Measurements from ENCODE around the gene NFIB.
A peak's percentile ranks its signal among the peaks of the same experiment; 100 is the strongest.

The NFIB gene

GRCh38 chr9:14155237-14155636 lies 158.7 kb downstream of the NFIB start:
- no peak overlapping the region for H3K4me3 ChIP-seq (replicated peaks; ENCODE audit: low read depth, low read length)
- DNase-seq (ENCODE audit: low read depth), result no peak
- TF ChIP-seq, protein P1, sequence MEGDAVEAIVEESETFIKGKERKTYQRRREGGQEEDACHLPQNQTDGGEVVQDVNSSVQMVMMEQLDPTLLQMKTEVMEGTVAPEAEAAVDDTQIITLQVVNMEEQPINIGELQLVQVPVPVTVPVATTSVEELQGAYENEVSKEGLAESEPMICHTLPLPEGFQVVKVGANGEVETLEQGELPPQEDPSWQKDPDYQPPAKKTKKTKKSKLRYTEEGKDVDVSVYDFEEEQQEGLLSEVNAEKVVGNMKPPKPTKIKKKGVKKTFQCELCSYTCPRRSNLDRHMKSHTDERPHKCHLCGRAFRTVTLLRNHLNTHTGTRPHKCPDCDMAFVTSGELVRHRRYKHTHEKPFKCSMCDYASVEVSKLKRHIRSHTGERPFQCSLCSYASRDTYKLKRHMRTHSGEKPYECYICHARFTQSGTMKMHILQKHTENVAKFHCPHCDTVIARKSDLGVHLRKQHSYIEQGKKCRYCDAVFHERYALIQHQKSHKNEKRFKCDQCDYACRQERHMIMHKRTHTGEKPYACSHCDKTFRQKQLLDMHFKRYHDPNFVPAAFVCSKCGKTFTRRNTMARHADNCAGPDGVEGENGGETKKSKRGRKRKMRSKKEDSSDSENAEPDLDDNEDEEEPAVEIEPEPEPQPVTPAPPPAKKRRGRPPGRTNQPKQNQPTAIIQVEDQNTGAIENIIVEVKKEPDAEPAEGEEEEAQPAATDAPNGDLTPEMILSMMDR (IDR thresholded peaks at IDR 0.05; ENCODE audit: low read length, missing control alignments), result no peak

DNA sequence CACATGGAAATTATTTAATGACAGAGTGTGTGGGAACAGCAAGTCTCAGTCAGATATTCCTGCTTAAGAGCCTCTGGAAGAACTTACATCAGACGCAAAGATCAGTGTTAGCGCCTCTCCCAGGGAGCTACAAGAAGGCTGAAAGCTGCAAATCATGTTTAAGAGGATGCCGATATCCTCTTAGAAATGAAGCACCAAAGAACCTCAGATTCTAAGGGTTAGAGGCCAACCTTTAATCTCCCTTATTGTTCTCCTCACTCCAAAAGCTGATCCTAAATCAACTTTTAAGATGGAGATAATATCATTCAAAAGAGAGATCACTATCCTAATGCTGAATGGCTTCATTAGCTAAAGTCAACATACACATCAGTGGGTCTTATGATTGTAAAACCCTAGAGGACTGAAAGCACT lies 160.6 kb downstream of the NFIB start:
- TF ChIP-seq, protein P1 (IDR thresholded peaks at IDR 0.05; ENCODE audit: low read length, missing control alignments), result no peak
- peak; percentile 47 for DNase-seq (ENCODE audit: low read depth)
- H3K4me3 ChIP-seq (replicated peaks; ENCODE audit: low read depth, low read length), result no peak overlapping the region

- TF ChIP-seq, protein P1 (IDR thresholded peaks at IDR 0.05; ENCODE audit: low read length, missing control alignments), result no peak
- no peak overlapping the region for H3K4me3 ChIP-seq (replicated peaks; ENCODE audit: low read depth, low read length)
- no peak for DNase-seq (ENCODE audit: low read depth)
Measured at GRCh38 chr9:14151451-14151850, 162.5 kb downstream of the NFIB start.

DNA sequence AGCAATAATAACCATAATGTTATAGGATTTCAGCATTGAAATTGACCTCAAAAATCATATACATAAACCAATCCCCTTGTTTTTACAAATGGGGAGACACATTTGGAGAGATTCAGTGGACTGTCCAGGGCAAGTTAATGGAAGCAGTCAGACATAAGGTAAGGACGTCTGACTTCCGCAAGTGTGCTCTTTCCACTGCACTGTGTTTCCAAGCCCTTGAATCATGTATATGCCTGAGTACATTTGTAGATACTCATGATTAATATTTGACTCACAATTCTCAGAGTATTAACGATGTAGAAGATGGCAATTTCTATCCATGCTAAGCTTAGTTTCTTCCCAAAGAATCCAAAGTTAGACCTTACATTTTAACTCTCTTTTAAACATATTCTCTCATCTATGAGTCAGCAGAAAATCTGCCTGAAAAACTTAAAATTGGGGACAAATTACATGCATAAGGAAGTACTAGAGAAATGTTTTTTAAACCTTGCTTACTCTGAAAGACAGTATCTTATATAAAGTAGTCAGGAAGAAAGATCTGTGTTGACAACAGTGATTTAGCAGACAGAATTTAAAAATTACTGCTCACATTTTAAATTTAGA lies 165.3 kb downstream of the NFIB start:
- TF ChIP-seq, protein P1 (IDR thresholded peaks at IDR 0.05; ENCODE audit: low read length, missing control alignments), result no peak
- no peak overlapping the region for H3K4me3 ChIP-seq (replicated peaks; ENCODE audit: low read depth, low read length)
- DNase-seq (ENCODE audit: low read depth), result no peak

DNA sequence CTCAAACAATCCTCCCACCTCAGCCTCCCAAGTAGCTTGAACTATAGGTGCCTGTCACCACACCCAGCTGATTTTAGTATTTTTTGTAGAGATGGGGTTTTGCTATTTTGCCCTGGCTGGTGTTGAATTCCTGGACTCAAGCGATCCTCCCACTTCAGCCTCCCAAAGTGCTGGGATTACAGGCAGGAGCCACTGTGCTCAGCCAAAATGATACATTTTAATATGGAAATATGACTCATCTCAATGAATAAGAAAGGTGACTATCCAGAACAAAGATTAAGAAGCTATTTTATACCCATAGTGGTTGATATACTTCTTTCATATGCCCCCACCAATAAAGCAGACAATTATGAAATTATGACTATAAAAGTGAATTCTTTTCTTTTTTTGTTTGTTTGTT lies 166.2 kb downstream of the NFIB start:
- H3K4me3 ChIP-seq (replicated peaks; ENCODE audit: low read depth, low read length), result no peak overlapping the region
- TF ChIP-seq, protein P1 (IDR thresholded peaks at IDR 0.05; ENCODE audit: low read length, missing control alignments), result no peak
- no peak for DNase-seq (ENCODE audit: low read depth)

DNA sequence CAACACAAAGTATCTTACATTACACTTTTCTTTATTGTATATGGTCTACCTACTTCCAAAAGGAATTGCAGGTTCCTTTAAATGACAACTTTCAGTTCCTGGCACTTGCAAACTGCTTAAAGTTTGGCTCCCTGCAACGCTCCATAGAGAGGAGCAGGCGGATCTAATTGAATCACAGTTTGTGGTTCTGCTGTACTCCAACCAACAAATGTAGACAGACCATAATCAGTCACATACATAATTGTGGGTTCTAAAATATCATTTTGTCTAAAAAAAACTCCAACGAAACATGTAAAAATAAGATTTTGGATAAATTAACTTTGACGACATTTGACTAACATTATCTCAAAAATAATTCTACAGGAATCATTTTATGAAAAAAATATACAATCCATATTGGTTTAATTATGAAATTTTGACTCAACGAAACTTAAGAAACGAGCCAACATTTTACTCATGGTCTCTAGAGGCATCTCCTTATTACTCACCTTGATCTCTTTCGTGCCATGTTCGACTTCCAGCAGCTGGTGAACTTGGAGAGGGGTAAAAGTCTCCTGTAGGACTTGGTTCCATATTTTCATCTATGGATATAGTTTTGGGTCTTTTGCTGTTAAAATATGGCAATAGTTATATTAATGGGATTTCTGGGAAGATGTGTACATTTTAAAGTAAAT lies 167.6 kb downstream of the NFIB start:
- H3K4me3 ChIP-seq (replicated peaks; ENCODE audit: low read depth, low read length), result no peak overlapping the region
- DNase-seq (ENCODE audit: low read depth), result no peak
- TF ChIP-seq, protein P1 (IDR thresholded peaks at IDR 0.05; ENCODE audit: low read length, missing control alignments), result no peak

DNA sequence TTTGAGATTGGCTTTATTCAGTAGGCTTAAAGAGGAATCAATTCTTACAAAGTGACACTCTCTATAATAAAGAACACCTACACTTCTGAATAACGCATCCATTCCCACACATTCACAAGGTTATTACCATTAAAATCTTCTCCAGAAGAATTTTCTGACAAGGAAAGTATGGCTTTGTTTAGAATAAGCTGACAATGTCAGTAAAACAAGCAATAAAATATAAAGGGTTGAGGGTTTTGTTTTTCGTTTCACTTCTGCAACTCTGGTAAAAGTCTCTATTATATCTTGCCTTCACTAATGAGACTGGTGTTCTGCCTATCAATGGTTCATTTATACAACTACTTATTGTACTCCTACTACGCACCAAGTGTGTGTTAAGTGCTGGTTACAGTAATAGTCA lies 169.7 kb downstream of the NFIB start:
- no peak for DNase-seq (ENCODE audit: low read depth)
- no peak overlapping the region for H3K4me3 ChIP-seq (replicated peaks; ENCODE audit: low read depth, low read length)
- TF ChIP-seq, protein P1 (IDR thresholded peaks at IDR 0.05; ENCODE audit: low read length, missing control alignments), result no peak
